Natural killer cell (primary cell): Measurements from ENCODE around the gene RALA. TPM values are rescaled to one million over a fixed set of nuclear protein-coding genes. Genes with fewer than 3 reads are reported as not detected.
"Not testable (repeated sequence)": the region's sequence is repeated elsewhere in the genome, so short reads cannot be mapped to it uniquely, and the experiment has no call there.

Source experiments
- ATAC-seq, 3 donors: fragments of 150-1000 bp in 2 of 3; fragments of 200-7000 bp in 1 of 3; cut with Tn5 transposase; 1 replicate in 1 of 3; 2 replicates in 2 of 3; pipeline ENCODE4 v1.10.0; 2021; ENCODE audit warnings: mild to moderate bottlenecking in 2 of 3, moderate library complexity in 2 of 3
- DNase-seq, 2 donors: peaks; one replicate each; pipeline versions ENCODE4 v3.0.0 to v3.0.0-alpha.2; 2013 to 2021; ENCODE audit warnings: mixed read lengths in 1 of 2
- H3K27ac ChIP-seq: one replicate; pipeline ENCODE4 v1.5.1; 2013; ENCODE audit warnings: mild to moderate bottlenecking, low read length
- H3K27me3 ChIP-seq: one replicate; pipeline ENCODE4 v1.6.1; 2013; ENCODE audit warnings: low read length; ENCODE audit not compliant: control insufficient read depth, insufficient read depth
- H3K36me3 ChIP-seq: one replicate; pipeline ENCODE4 v1.6.1; 2013; ENCODE audit warnings: low read length; ENCODE audit not compliant: control insufficient read depth, insufficient read depth
- H3K4me1 ChIP-seq: one replicate; pipeline ENCODE4 v1.6.1; 2013; ENCODE audit warnings: low read length; ENCODE audit not compliant: control insufficient read depth, insufficient read depth
- H3K4me3 ChIP-seq: one replicate; pipeline ENCODE4 v1.5.1; 2013; ENCODE audit warnings: low read length
- H3K9me3 ChIP-seq: one replicate; pipeline ENCODE4 v1.6.1; 2013; ENCODE audit warnings: low read length; ENCODE audit not compliant: control insufficient read depth, insufficient read depth
- H3K27ac Mint-ChIP-seq, 2 donors: one replicate each; pipeline ENCODE4 v1.8.0; 2022; ENCODE audit warnings: mild to moderate bottlenecking in 2 of 2, mixed read lengths in 2 of 2, moderate library complexity in 1 of 2
- H3K27me3 Mint-ChIP-seq, 2 donors: one replicate each; pipeline ENCODE4 v1.8.0; 2022; ENCODE audit warnings: low read depth in 2 of 2, mixed read lengths in 2 of 2
- H3K36me3 Mint-ChIP-seq: one replicate; pipeline ENCODE4 v1.8.0; 2022; ENCODE audit warnings: mixed read lengths
- H3K4me1 Mint-ChIP-seq, 2 donors: one replicate each; pipeline ENCODE4 v1.8.0; 2022; ENCODE audit warnings: mixed read lengths in 2 of 2
- H3K4me3 Mint-ChIP-seq: one replicate; pipeline ENCODE4 v1.8.0; 2022; ENCODE audit warnings: mild to moderate bottlenecking, moderate library complexity, mixed read lengths
- H3K9me3 Mint-ChIP-seq, 2 donors: one replicate each; pipeline ENCODE4 v1.8.0; 2022; ENCODE audit warnings: mixed read lengths in 2 of 2
- CTCF ChIP-seq: fragments of 200-600 bp; IDR thresholded peaks from one replicate; pipeline ENCODE4 v1.8.0; 2022; ENCODE audit warnings: antibody characterized with exemption
- WGBS: methylation state at CpG from one replicate; pipeline ENCODE4 v1.1.7; 2013; ENCODE audit warnings: missing lambda C conversion rate; ENCODE audit not compliant: insufficient coverage; 5-methylcytosine and 5-hydroxymethylcytosine counted together
- intact Hi-C: fragments of 100-400 bp; cut with micrococcal nuclease; formaldehyde crosslinking; loops from one replicate; pipeline ENCODE4 v1.14.2; 2022
- total RNA-seq, 4 donors: library from RNA; stranded (reverse); fragments of 120-200 nt in 1 of 4; gene quantifications; one replicate each; pipeline versions ENCODE4 v1.2.3 to v1.2.4, GENCODE V29; 2013 to 2022

The RALA gene
- total RNA-seq, 3 donors from 2014 or later (not counting 1 experiment from before 2014, with no cell fraction given) = 10.2 to 22.0 (median 16.8) TPM

GRCh38 chr7:39667341-39667923 lies 44.1 kb downstream of the RALA start:
- Histone ChIP-seq H3K9me3 (no peaks in the 10 kb centered on the region), H3K4me1 (no peaks in the 10 kb centered on the region), H3K36me3 (no peaks in the 10 kb centered on the region), H3K4me3 (no peak overlapping the region), H3K27ac (no peak overlapping the region), H3K27me3 (no peaks in the 10 kb centered on the region)
- Mint-ChIP-seq H3K4me1 (peaks cover 28 to 39% of the 10 kb centered on the region in 2 donors), H3K36me3 (no peaks in the 10 kb centered on the region), H3K9me3 (no peaks in the 10 kb centered on the region), H3K27ac (peak overlapping the region in 1 of 2 donors; percentile 47), H3K4me3 (no peak overlapping the region), H3K27me3 (no peaks in the 10 kb centered on the region)
- DNase-seq (no peak), ATAC-seq (no peak)
- WGBS = 89% methylated on average over 3 of the region's 3 CpGs
- intact Hi-C loops = no loop called here
- TF ChIP-seq CTCF = no peak

DNA sequence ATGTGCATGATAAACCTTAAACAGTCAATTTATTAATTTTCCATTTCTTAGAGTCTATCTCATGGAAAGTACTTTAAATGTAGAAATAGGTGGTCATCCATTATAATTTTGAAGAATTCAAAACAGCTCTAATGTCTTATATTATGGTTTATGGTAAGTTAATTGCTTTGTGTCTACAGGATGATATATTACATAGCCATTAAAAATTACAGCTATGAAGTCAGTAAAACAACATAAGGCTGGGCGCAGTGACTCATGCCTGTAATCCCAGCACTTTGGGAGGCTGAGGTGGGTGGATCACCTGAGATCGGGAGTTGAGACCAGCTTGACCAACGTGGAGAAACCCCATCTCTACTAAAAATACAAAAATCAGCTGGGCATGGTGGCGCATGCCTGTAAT lies 44.9 kb downstream of the RALA start:
- H3K9me3 Mint-ChIP-seq, DNase-seq, H3K27me3 ChIP-seq, H3K27ac ChIP-seq, H3K4me3 ChIP-seq, H3K27ac Mint-ChIP-seq, H3K27me3 Mint-ChIP-seq, H3K4me1 ChIP-seq, H3K4me3 Mint-ChIP-seq, H3K9me3 ChIP-seq, ATAC-seq, intact Hi-C loops, H3K36me3 Mint-ChIP-seq, H3K36me3 ChIP-seq: not testable (repeated sequence)
- peaks cover 21 to 34% of the 10 kb centered on the region in 2 donors for H3K4me1 Mint-ChIP-seq
- 98% methylated on average over 4 of the region's 4 CpGs for WGBS

DNA sequence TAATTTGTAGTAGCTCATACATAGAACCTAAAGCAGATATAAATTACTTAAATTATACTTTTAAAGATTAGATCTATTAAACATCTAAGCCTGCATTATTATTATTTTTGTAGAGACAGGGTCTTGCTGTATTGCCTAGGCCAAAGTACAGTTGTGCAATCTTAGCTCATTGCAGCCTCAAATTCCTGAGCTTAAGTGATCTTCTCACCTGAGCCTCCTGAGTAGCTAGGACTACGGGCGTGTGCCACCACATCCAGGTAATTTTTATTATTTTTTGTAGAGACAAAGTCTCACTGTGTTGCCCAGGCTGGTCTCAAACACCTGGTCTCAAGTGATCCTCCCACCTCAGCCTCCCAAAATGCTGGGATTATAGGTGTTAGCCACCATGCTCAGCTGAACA lies 46.7 kb downstream of the RALA start:
- no peaks in the 10 kb centered on the region for H3K4me1 ChIP-seq
- intact Hi-C loops = no loop called here
- no peak for TF ChIP-seq CTCF

GRCh38 chr7:39670934-39671333 lies 47.6 kb downstream of the RALA start:
- Mint-ChIP-seq H3K4me3 (no peak overlapping the region), H3K27ac (no peak overlapping the region), H3K36me3 (no peaks in the 10 kb centered on the region)

More for the DNA sequence above, 46.7 kb downstream of the RALA start:
- Histone ChIP-seq H3K27ac (no peak overlapping the region), H3K27me3 (no peaks in the 10 kb centered on the region), H3K4me3 (no peak overlapping the region), H3K36me3 (no peaks in the 10 kb centered on the region), H3K9me3 (no peaks in the 10 kb centered on the region)
- Mint-ChIP-seq H3K36me3 (no peaks in the 10 kb centered on the region), H3K4me3 (no peak overlapping the region), H3K27ac (no peak overlapping the region), H3K9me3 (no peaks in the 10 kb centered on the region), H3K4me1 (peaks cover 17 to 29% of the 10 kb centered on the region in 2 donors), H3K27me3 (no peaks in the 10 kb centered on the region)
- DNase-seq (no peak), ATAC-seq (no peak)
- 100% methylated on average over 2 of the region's 2 CpGs for WGBS

More at GRCh38 chr7:39670934-39671333, 47.6 kb downstream of the RALA start:
- Histone ChIP-seq H3K4me1 (no peaks in the 10 kb centered on the region), H3K27ac (no peak overlapping the region), H3K36me3 (no peaks in the 10 kb centered on the region), H3K4me3 (no peak overlapping the region), H3K27me3 (no peaks in the 10 kb centered on the region), H3K9me3 (no peaks in the 10 kb centered on the region)
- intact Hi-C loops = no loop called here
- H3K9me3 Mint-ChIP-seq = no peaks in the 10 kb centered on the region
- WGBS = 63% methylated on average over 1 of the region's 1 CpG
- peaks cover 17 to 24% of the 10 kb centered on the region in 2 donors for H3K4me1 Mint-ChIP-seq
- ATAC-seq = no peak
- DNase-seq = no peak
- TF ChIP-seq CTCF = no peak
- no peaks in the 10 kb centered on the region for H3K27me3 Mint-ChIP-seq
